PFSK-1 (cell line): Measurements from ENCODE around the gene PTPN5.

ENCODE experiments used
- POLR2AphosphoS5 ChIP-seq: IDR thresholded peaks from 2 replicates; pipeline ENCODE4 v1.6.1; 2012; ENCODE audit warnings: low read depth, mild to moderate bottlenecking, control low read depth, low read length, moderate library complexity
- TAF1 ChIP-seq: IDR thresholded peaks from 2 replicates; pipeline ENCODE4 v1.6.1; 2012; ENCODE audit warnings: low read length, control low read depth, borderline replicate concordance; ENCODE audit not compliant: insufficient read depth
- TF ChIP-seq, protein P1 (sequence below), 2 experiments: IDR thresholded peaks; 2 replicates each; pipeline versions ENCODE4 v1.6.1 to v1.8.0; 2011 to 2012; ENCODE audit warnings: low read depth in 2 of 2, low read length in 2 of 2, control low read depth in 1 of 2, inconsistent platforms in 1 of 2, mild to moderate bottlenecking in 1 of 2, moderate library complexity in 1 of 2; ENCODE audit not compliant: insufficient read depth in 1 of 2

- TF ChIP-seq TAF1: no peak
- no peak for TF ChIP-seq POLR2AphosphoS5
- TF ChIP-seq, protein P1, sequence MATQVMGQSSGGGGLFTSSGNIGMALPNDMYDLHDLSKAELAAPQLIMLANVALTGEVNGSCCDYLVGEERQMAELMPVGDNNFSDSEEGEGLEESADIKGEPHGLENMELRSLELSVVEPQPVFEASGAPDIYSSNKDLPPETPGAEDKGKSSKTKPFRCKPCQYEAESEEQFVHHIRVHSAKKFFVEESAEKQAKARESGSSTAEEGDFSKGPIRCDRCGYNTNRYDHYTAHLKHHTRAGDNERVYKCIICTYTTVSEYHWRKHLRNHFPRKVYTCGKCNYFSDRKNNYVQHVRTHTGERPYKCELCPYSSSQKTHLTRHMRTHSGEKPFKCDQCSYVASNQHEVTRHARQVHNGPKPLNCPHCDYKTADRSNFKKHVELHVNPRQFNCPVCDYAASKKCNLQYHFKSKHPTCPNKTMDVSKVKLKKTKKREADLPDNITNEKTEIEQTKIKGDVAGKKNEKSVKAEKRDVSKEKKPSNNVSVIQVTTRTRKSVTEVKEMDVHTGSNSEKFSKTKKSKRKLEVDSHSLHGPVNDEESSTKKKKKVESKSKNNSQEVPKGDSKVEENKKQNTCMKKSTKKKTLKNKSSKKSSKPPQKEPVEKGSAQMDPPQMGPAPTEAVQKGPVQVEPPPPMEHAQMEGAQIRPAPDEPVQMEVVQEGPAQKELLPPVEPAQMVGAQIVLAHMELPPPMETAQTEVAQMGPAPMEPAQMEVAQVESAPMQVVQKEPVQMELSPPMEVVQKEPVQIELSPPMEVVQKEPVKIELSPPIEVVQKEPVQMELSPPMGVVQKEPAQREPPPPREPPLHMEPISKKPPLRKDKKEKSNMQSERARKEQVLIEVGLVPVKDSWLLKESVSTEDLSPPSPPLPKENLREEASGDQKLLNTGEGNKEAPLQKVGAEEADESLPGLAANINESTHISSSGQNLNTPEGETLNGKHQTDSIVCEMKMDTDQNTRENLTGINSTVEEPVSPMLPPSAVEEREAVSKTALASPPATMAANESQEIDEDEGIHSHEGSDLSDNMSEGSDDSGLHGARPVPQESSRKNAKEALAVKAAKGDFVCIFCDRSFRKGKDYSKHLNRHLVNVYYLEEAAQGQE (IDR thresholded peaks at IDR 0.05; ENCODE audit: insufficient read depth in 1 of 2, low read depth in 2 of 2, low read length in 2 of 2): no peak
Measured at GRCh38 chr11:18703001-18703763, 88.4 kb downstream of the PTPN5 start.
